ENCODE results near the gene CPNE6. TPM values are rescaled to one million over a fixed set of nuclear protein-coding genes. Genes with fewer than 3 reads are reported as not detected.
A peak's percentile ranks its signal among the peaks of the same experiment; 100 is the strongest.

Gene CPNE6
- total and polyA plus RNA-seq, 2 of the 13 experiments (the other 11 are each of a cell fraction or from before 2014, with no cell fraction given) = not detected

DNA sequence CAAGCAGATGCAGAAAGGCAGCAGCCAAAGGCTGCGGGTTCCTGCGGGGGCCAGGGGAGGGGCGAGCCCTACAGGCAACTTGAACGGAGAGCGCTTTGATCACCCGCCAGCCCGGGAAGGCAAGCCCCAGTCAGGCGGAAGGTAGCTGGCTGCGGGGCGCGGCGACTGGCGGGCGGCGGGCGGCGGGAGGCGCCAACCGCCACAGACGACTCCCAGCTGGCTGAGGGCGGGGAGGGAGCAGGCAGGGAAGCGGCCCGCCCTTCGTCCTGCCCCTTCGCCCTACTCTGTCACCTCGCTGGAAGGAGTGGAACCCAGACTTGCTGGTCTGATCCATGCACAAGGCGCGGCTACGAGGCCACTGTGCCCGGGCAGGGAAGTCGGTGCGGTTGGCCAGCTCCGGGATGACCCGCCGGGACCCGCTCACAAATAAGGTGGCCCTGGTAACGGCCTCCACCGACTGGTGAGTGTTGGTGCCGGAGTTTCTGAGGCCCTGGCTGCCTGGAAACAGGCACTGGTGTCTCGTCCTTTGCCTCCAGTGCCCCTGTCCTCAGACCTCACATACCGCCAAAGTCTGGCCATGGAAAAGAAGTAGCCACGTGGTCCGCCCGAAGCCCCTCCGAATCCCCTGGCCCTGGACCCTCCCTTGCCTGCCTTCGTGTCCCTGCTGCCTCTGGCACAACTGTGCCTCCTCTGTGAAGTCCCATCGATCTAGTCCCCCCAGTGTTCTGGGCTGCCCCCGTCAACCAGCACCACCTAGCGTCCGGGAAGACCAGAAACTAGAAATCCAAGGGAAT lies 35.0 kb upstream of the CPNE6 start (continued):
- TF ChIP-seq, protein P1, sequence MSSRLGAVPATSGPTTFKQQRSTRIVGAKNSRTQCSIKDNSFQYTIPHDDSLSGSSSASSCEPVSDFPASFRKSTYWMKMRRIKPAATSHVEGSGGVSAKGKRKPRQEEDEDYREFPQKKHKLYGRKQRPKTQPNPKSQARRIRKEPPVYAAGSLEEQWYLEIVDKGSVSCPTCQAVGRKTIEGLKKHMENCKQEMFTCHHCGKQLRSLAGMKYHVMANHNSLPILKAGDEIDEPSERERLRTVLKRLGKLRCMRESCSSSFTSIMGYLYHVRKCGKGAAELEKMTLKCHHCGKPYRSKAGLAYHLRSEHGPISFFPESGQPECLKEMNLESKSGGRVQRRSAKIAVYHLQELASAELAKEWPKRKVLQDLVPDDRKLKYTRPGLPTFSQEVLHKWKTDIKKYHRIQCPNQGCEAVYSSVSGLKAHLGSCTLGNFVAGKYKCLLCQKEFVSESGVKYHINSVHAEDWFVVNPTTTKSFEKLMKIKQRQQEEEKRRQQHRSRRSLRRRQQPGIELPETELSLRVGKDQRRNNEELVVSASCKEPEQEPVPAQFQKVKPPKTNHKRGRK (CRISPR knock-in tag; IDR thresholded peaks at IDR 0.05) = no peak
- peak; percentile 63; the same call in 1 of the 2 replicates for TF ChIP-seq TBX2 (CRISPR knock-in tag; IDR thresholded peaks at IDR 0.05; ENCODE audit: borderline replicate concordance)
- peak; percentile 73 for TF ChIP-seq YY1 (IDR thresholded peaks at IDR 0.05; ENCODE audit: insufficient read depth, insufficient replicate concordance, low read depth, low read length)
- TF ChIP-seq STAT5B (CRISPR knock-in tag; IDR thresholded peaks at IDR 0.05) = peak; percentile 74; the same call in 1 of the 2 replicates
- TF ChIP-seq HDAC6 (IDR thresholded peaks at IDR 0.05; ENCODE audit: low read depth, low read length) = no peak
- TF ChIP-seq ZBTB7B (CRISPR knock-in tag; IDR thresholded peaks at IDR 0.05) = peak; percentile 97
- TF ChIP-seq ZNF792 (CRISPR knock-in tag; IDR thresholded peaks at IDR 0.05) = peak; percentile 53; the same call in 1 of the 2 replicates
- peak; percentile 78 for TF ChIP-seq ZKSCAN5 (CRISPR knock-in tag; IDR thresholded peaks at IDR 0.05)
- TF ChIP-seq ZNF510 (CRISPR knock-in tag; IDR thresholded peaks at IDR 0.05; ENCODE audit: low read depth) = peak; percentile 70; the same call in 1 of the 2 replicates
- TF ChIP-seq ZKSCAN8 (CRISPR knock-in tag; IDR thresholded peaks at IDR 0.05; ENCODE audit: borderline replicate concordance) = peak; percentile 44; the same call in 1 of the 2 replicates
- TF ChIP-seq, protein P2, sequence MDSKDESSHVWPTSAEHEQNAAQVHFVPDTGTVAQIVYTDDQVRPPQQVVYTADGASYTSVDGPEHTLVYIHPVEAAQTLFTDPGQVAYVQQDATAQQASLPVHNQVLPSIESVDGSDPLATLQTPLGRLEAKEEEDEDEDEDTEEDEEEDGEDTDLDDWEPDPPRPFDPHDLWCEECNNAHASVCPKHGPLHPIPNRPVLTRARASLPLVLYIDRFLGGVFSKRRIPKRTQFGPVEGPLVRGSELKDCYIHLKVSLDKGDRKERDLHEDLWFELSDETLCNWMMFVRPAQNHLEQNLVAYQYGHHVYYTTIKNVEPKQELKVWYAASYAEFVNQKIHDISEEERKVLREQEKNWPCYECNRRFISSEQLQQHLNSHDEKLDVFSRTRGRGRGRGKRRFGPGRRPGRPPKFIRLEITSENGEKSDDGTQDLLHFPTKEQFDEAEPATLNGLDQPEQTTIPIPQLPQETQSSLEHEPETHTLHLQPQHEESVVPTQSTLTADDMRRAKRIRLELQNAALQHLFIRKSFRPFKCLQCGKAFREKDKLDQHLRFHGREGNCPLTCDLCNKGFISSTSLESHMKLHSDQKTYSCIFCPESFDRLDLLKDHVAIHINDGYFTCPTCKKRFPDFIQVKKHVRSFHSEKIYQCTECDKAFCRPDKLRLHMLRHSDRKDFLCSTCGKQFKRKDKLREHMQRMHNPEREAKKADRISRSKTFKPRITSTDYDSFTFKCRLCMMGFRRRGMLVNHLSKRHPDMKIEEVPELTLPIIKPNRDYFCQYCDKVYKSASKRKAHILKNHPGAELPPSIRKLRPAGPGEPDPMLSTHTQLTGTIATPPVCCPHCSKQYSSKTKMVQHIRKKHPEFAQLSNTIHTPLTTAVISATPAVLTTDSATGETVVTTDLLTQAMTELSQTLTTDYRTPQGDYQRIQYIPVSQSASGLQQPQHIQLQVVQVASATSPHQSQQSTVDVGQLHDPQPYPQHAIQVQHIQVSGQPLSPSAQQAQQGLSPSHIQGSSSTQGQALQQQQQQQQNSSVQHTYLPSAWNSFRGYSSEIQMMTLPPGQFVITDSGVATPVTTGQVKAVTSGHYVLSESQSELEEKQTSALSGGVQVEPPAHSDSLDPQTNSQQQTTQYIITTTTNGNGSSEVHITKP (CRISPR knock-in tag; IDR thresholded peaks at IDR 0.05; ENCODE audit: low read depth) = peak; percentile 53; the same call in 1 of the 2 replicates
- peak; percentile 82; the same call in 1 of the 2 replicates for TF ChIP-seq ZNF557 (CRISPR knock-in tag; IDR thresholded peaks at IDR 0.05)
- peak; percentile 90 for TF ChIP-seq ZZZ3 (CRISPR knock-in tag; IDR thresholded peaks at IDR 0.05; ENCODE audit: borderline replicate concordance)
- TF ChIP-seq, protein P3, sequence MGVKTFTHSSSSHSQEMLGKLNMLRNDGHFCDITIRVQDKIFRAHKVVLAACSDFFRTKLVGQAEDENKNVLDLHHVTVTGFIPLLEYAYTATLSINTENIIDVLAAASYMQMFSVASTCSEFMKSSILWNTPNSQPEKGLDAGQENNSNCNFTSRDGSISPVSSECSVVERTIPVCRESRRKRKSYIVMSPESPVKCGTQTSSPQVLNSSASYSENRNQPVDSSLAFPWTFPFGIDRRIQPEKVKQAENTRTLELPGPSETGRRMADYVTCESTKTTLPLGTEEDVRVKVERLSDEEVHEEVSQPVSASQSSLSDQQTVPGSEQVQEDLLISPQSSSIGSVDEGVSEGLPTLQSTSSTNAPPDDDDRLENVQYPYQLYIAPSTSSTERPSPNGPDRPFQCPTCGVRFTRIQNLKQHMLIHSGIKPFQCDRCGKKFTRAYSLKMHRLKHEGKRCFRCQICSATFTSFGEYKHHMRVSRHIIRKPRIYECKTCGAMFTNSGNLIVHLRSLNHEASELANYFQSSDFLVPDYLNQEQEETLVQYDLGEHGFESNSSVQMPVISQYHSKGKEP (CRISPR knock-in tag; IDR thresholded peaks at IDR 0.05) = 0 out of 2 replicates have a peak, but pooled peaks have one; percentile 52
- TF ChIP-seq NRL (CRISPR knock-in tag; IDR thresholded peaks at IDR 0.05; ENCODE audit: borderline replicate concordance) = peak; percentile 73
- no peak for TF ChIP-seq ZNF484 (CRISPR knock-in tag; IDR thresholded peaks at IDR 0.05; ENCODE audit: borderline replicate concordance, low read depth)
- TF ChIP-seq DPF2 (CRISPR knock-in tag; IDR thresholded peaks at IDR 0.05; ENCODE audit: borderline replicate concordance, low read depth) = peak; percentile 75; the same call in 1 of the 2 replicates
- TF ChIP-seq KDM5B (CRISPR knock-in tag; IDR thresholded peaks at IDR 0.05; ENCODE audit: borderline replicate concordance) = peak; percentile 91; the same call in 1 of the 2 replicates
- TF ChIP-seq JUND (CRISPR knock-in tag; IDR thresholded peaks at IDR 0.05) = peak; percentile 82; the same call in 1 of the 2 replicates
- TF ChIP-seq ATM (IDR thresholded peaks at IDR 0.05; ENCODE audit: borderline replicate concordance) = no peak
- peak; percentile 69; the same call in 1 of the 2 replicates for TF ChIP-seq CHCHD3 (CRISPR knock-in tag; IDR thresholded peaks at IDR 0.05)

Data from HepG2 (cell line).